Mucosa of rectum (tissue), 2 donors: Measurements from ENCODE around the gene TRMT11.

Experiments used
- H3K27ac ChIP-seq, 2 donors: one replicate each; pipeline ENCODE4 v1.7.0; 2013; ENCODE audit warnings: inconsistent platforms in 2 of 2, low read depth in 2 of 2, low read length in 2 of 2
- H3K27me3 ChIP-seq, 2 donors: one replicate each; pipeline ENCODE4 v1.7.0; 2013; ENCODE audit warnings: low read length in 2 of 2; ENCODE audit not compliant: control insufficient read depth in 2 of 2, insufficient read depth in 2 of 2
- H3K36me3 ChIP-seq, 2 donors: one replicate each; pipeline ENCODE4 v1.7.0; 2013; ENCODE audit warnings: low read length in 2 of 2; ENCODE audit not compliant: control insufficient read depth in 2 of 2, insufficient read depth in 2 of 2
- H3K4me1 ChIP-seq, 2 donors: one replicate each; pipeline ENCODE4 v1.7.0; 2013; ENCODE audit warnings: low read length in 2 of 2, mild to moderate bottlenecking in 1 of 2; ENCODE audit not compliant: control insufficient read depth in 2 of 2, insufficient read depth in 2 of 2
- H3K4me3 ChIP-seq, 2 donors: one replicate each; pipeline ENCODE4 v1.7.0; 2013; ENCODE audit warnings: low read length in 2 of 2
- H3K9ac ChIP-seq, 2 donors: one replicate each; pipeline ENCODE4 v1.7.0; 2013; ENCODE audit warnings: low read length in 2 of 2, low read depth in 1 of 2, mild to moderate bottlenecking in 1 of 2
- H3K9me3 ChIP-seq, 2 donors: one replicate each; pipeline ENCODE4 v1.7.0; 2013; ENCODE audit warnings: low read length in 2 of 2; ENCODE audit not compliant: control insufficient read depth in 2 of 2
- donor health status: healthy.
- donor health status: Normal muscosa, but diverticular disease.

The TRMT11 gene

DNA sequence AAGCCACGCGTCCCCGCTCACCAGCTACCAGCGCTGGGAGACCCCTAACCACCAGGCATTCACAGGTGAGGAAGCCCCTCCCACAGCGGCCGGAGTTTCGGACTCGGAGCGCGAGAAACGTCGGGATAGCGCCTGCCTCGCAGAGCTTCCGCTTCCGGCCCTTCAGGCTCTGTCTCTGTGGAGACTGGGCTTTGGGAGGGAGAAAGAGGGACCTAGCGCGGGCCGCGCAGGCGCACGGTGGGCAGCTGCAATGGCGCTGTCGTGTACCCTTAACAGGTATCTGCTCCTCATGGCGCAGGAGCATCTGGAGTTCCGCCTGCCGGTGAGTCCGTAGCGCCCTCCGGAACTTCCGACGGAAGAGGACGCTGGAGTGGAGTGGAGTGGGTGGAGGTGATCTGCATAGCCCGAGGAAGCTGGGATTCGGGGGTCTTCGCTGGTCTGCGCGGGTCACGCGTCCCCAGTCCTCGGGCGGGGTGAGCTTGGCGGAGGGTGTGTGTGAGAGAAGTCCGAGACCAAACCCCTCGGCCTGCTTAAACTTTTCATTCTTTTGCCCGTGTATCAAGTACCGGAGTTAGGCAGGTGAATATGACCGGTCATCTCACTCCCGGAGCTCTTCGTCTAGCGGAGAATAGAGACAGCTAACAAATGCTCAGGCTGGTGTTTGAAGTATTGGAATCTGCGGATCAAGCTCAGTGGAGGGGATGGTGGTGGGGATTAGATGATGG, at the start of gene TRMT11:
TRMT11 (plus strand) TSS at position 240 of the 725 bp plus-strand sequence; CDS start at position 251, 11 bp downstream.
- Histone ChIP-seq H3K27me3 (no peaks in the 10 kb centered on the region), H3K4me3 (peak within 1 kb of the TSS; percentile 79 to 96), H3K27ac (peak within 1 kb of the TSS; percentile 64 to 76), H3K9me3 (no peaks in the 10 kb centered on the region), H3K4me1 (peaks cover 0 to 3% of the 10 kb centered on the region in 2 donors), H3K9ac (peak within 1 kb of the TSS; percentile 76 to 94), H3K36me3 (peaks cover 0 to 3% of the 10 kb centered on the region in 2 donors)

DNA sequence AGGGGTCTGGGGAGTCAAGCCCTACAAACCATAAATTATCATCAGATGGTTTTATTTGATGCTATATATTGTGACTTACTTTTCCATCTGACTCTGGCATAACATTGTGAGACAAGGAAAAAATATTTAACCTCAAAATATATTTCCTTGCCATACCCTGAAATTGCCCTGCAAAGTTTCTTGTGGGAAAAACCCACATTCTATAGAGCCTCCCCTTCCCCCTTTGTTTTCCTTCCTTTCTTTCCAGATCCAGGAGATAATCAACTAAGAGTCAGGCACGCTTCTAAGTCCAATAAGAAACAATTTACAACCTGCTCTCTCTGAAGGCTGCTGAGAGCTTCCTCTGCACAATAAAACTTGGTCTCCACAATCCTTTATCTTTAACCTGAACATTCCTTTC, 47.3 kb upstream of the TRMT11 start:
- H3K27ac ChIP-seq, result no peak overlapping the region
- H3K9me3 ChIP-seq, result no peaks in the 10 kb centered on the region
- H3K36me3 ChIP-seq, result no peaks in the 10 kb centered on the region
- H3K27me3 ChIP-seq, result no peaks in the 10 kb centered on the region
- peaks cover 4 to 18% of the 10 kb centered on the region in 2 donors for H3K4me1 ChIP-seq
- no peak overlapping the region for H3K4me3 ChIP-seq
- no peak overlapping the region for H3K9ac ChIP-seq

DNA sequence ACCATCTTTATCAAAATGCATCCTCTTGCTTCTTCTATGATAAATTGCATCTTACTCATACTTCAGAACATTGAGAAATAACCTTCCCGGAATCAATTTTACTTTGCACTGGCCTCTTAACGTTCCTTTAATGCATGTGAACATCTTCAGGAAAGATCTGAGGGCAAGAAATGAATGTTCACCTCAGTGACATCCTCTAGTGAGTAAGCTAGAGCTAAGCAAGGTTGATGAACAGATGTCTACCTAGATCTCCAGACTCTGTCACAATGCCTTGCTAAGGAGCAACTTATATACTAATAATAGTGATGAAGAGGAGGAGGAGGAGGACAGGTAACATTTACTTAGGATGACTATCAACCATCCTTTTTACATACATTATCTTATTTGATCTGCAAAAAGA, 46.5 kb upstream of the TRMT11 start:
- Histone ChIP-seq H3K9ac (no peak overlapping the region), H3K4me1 (peaks cover 11 to 20% of the 10 kb centered on the region in 2 donors), H3K36me3 (no peaks in the 10 kb centered on the region)

DNA sequence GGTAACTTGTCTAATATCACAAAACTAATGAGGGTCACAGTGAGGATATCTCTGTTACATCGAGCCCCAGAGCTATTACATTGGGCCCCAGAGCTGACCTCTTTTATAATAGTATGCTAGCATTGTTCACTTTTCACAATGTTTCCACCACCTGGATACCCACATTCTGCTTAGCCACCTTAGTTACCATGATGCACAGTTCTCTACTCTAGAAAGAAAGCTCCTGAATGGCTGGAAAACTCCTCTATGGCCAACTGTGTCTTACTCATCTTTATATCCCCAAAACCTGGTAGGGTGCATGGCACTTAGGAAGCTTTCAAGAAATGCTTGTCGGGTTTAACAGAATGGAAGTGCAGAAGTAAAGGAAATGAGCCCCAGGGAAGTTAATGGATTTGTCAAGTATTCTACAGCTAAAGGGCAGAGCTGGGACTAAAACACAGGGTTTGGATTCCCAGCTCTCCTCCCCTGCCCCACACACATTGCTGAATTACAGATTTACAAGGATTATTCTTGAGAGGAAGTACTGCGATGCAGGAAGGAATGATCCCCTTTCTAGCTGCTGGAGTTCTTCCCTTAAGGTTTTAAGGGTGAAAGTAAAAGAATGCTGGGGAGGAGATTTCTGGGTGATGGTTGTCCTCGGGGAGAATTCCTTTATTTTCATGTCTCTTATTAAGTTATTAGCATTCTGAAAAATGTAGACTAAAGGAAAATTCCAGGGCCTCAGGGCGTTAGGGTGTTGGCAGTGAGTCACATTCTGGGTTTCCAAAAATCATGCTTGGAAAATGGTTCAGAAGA, 45.9 kb upstream of the TRMT11 start:
- Histone ChIP-seq H3K27ac (no peak overlapping the region), H3K27me3 (no peaks in the 10 kb centered on the region), H3K4me1 (peaks cover 14 to 23% of the 10 kb centered on the region in 2 donors), H3K36me3 (no peaks in the 10 kb centered on the region), H3K9me3 (no peaks in the 10 kb centered on the region), H3K9ac (no peak overlapping the region), H3K4me3 (no peak overlapping the region)

More for the DNA sequence above, 46.5 kb upstream of the TRMT11 start:
- H3K9me3 ChIP-seq, result no peaks in the 10 kb centered on the region
- H3K27me3 ChIP-seq, result no peaks in the 10 kb centered on the region
- H3K27ac ChIP-seq, result no peak overlapping the region
- no peak overlapping the region for H3K4me3 ChIP-seq

DNA sequence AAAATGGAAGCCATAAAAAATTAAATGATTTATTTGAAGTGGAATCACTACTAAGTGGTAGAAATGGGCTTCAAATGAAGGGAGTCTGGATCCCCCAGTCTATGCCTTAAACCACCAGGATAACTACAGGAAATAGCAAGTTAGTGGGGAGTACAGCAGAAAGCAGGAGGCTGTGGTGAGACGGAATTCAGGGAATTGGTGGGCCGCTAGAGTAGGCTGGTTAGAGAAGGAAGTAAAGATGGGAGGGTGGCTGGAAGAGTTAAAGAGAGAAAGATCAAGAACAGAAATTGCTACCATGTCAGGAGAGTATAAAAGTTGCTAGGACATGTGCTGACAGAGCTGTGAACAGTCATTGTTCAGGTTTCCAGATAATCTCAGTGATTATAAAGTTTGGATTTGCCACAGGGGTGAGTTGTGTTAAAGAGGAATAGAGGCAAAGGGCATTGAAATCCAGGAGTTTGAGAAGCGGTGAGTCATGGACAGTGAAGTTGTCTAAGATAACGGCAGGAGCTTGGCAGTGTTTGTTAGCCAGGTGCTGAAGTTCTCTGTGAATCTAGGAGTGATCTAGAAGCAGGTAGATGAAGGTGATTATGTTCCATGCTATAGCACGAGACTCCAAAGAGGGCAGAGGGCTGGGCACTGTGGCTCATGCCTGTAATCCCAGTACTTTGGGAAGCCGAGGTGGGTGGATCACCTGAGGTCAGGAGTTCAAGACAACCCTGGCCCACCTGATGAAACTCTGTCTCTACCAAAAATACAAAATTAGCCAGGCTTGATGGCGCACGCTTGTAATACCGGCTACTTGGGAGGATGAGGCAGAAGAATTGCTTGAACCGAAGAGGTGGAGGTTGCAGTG, 43.4 kb upstream of the TRMT11 start:
- H3K4me1 ChIP-seq, result peaks cover 14 to 27% of the 10 kb centered on the region in 2 donors
- no peaks in the 10 kb centered on the region for H3K9me3 ChIP-seq
- H3K27ac ChIP-seq, result peak overlapping the region; percentile 64 to 77

DNA sequence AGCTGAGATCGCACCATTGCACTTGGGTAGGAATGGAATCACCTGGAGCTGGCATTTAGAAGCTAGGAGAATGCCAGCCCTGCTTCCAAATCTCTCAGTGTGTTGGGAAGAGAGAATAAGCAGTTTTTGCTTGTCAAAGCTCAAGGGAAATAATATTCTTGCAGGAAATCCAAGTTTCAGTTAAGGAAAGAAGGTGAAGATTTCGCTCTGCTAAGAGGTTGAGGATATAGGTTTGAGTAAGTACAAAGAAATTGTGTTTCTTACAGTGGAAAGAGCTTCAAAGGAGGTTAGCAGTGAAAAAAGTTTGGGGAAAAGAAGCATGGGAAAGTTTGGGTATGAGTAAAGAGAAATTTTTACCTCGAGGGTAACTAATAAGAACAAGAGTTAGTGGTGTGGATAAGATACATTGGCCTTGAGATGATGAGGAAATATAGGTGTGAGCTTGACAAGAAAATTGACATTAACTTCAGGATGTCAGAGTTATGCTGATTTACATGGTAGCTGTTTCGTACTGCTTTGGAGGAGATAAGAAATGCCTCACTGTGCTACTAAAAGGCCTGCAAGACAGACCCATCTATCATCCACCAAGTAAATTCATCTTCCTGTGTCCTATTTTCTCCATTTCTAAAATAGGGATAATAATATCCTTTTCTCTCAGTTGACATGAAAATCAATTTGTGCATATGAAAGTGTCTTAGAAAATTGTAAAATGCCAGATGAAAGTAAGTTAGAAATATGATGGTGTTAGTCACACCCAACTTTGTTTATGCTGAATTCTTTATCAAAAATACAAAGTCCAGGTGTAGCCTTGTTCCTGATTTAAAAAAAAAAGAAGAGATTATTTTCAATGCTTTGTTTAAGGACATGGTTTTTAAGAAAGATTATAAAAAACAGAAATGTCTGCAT, 42.6 kb upstream of the TRMT11 start:
- no peaks in the 10 kb centered on the region for H3K36me3 ChIP-seq
- peak overlapping the region in 1 of 2 donors; percentile 14 for H3K4me3 ChIP-seq
- H3K27me3 ChIP-seq, result no peaks in the 10 kb centered on the region
- no peaks in the 10 kb centered on the region for H3K9me3 ChIP-seq
- peak overlapping the region in 1 of 2 donors; percentile 35 for H3K9ac ChIP-seq
- H3K4me1 ChIP-seq, result peaks cover 14 to 27% of the 10 kb centered on the region in 2 donors
- peak overlapping the region; percentile 64 to 77 for H3K27ac ChIP-seq

More for the DNA sequence above, 43.4 kb upstream of the TRMT11 start:
- H3K9ac ChIP-seq, result no peak overlapping the region
- H3K36me3 ChIP-seq, result no peaks in the 10 kb centered on the region
- H3K4me3 ChIP-seq, result no peak overlapping the region
- H3K27me3 ChIP-seq, result no peaks in the 10 kb centered on the region

DNA sequence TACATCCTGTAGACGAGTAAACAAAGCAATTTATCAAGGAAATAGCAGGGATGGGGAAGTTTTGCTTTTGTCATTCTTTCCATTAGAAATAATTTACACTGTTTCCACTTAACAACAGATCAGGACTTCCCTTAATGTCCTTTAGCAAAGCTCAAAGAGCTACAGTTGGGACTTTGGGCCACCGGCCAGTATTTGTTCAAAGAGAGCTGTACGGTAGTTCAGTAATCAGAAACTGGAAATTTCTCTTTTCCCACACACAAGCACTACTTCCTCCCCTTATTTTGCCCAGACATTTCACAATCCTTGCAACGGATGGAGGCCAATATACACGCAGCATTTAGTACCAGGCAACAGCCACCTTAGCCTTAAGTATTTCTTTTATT, 41.9 kb upstream of the TRMT11 start:
- H3K27ac ChIP-seq, result peak overlapping the region; percentile 64 to 77

DNA sequence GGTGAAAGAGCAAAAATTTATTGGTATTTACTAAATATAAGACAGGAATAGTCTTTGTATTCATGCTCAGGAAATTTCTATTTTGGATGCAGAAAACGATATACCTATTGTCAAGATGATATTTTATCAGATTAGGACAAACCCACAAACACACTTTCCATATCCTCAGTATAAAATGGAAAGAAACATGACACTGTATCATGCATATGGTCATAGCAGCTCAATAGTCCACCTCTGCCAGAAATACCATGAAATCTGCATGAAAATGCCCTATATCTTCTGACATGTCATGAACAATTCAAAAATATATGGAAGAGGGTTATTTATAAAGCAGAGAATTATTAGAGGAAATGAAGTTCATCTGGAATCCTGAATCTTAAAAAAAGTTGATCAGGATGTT, 41.4 kb upstream of the TRMT11 start:
- Histone ChIP-seq H3K27me3 (no peaks in the 10 kb centered on the region), H3K9ac (peak overlapping the region; percentile 0 to 27), H3K36me3 (no peaks in the 10 kb centered on the region), H3K4me1 (peaks cover 14 to 27% of the 10 kb centered on the region in 2 donors), H3K9me3 (no peaks in the 10 kb centered on the region), H3K4me3 (peak overlapping the region in 1 of 2 donors; percentile 14), H3K27ac (peak overlapping the region; percentile 64 to 77)

More for the DNA sequence above, 41.9 kb upstream of the TRMT11 start:
- Histone ChIP-seq H3K4me1 (peaks cover 14 to 27% of the 10 kb centered on the region in 2 donors), H3K9ac (peak overlapping the region; percentile 27 to 35), H3K4me3 (peak overlapping the region in 1 of 2 donors; percentile 14), H3K9me3 (no peaks in the 10 kb centered on the region), H3K36me3 (no peaks in the 10 kb centered on the region), H3K27me3 (no peaks in the 10 kb centered on the region)
